GM12878 (cell line): Measurements from ENCODE around the gene CLIC6. TPM values are rescaled to one million over a fixed set of nuclear protein-coding genes. Genes with fewer than 3 reads are reported as not detected.

Experiments used
- BCL11A ChIP-seq: IDR thresholded peaks from 2 replicates; pipeline ENCODE4 v1.6.1; 2011; ENCODE audit warnings: low read depth, low read length
- CTCF ChIP-seq, 3 experiments: IDR thresholded peaks in 2 of 3; conservative IDR thresholded peaks in 1 of 3; 2 replicates each; pipeline ENCODE4 v1.5.1; 2011; ENCODE audit warnings: low read depth in 3 of 3, low read length in 3 of 3, mild to moderate bottlenecking in 3 of 3, control low read depth in 2 of 3, moderate library complexity in 2 of 3, inconsistent platforms in 1 of 3, mixed read lengths in 1 of 3; ENCODE audit not compliant: control insufficient read depth in 2 of 3, insufficient read depth in 1 of 3; ENCODE audit errors: extremely low read depth in 1 of 3
- EED ChIP-seq: sonication (generic); IDR thresholded peaks from 2 replicates; pipeline ENCODE4 v1.6.1; 2016; ENCODE audit warnings: antibody characterized with exemption, low read depth
- NBN ChIP-seq: fragments of 450-650 bp; IDR thresholded peaks from 2 replicates; pipeline ENCODE4 v1.6.1; 2016
- RELB ChIP-seq: fragments of 450-650 bp; IDR thresholded peaks from 2 replicates; pipeline ENCODE4 v1.6.1; 2017; ENCODE audit warnings: low read depth, mild to moderate bottlenecking, moderate library complexity
- SRF ChIP-seq, 2 experiments: IDR thresholded peaks; 2 replicates each; pipeline ENCODE4 v1.6.1; 2011; ENCODE audit warnings: low read depth in 2 of 2, low read length in 2 of 2, mild to moderate bottlenecking in 1 of 2, moderate library complexity in 1 of 2
- TBL1XR1 ChIP-seq: IDR thresholded peaks from 2 replicates; pipeline ENCODE4 v1.6.1; 2012; ENCODE audit warnings: low read depth, low read length, improper control_type of control experiment
- WRNIP1 ChIP-seq: IDR thresholded peaks from 2 replicates; pipeline ENCODE4 v1.6.1; 2011; ENCODE audit warnings: low read depth, low read length, improper control_type of control experiment, borderline replicate concordance
- ZBTB40 ChIP-seq: fragments of 450-650 bp; IDR thresholded peaks from 2 replicates; pipeline ENCODE4 v1.6.1; 2016; ENCODE audit warnings: mild to moderate bottlenecking, moderate library complexity, borderline replicate concordance
- ZNF207 ChIP-seq: fragments of 450-650 bp; IDR thresholded peaks from 2 replicates; pipeline ENCODE4 v1.6.1; 2014; ENCODE audit warnings: antibody characterized with exemption, mild to moderate bottlenecking, borderline replicate concordance
- ZNF687 ChIP-seq: fragments of 450-650 bp; IDR thresholded peaks from 2 replicates; pipeline ENCODE4 v1.6.1; 2017; ENCODE audit warnings: mild to moderate bottlenecking, moderate library complexity
- polyA plus RNA-seq, 11 experiments: library from polyadenylated mRNA; depleted of rRNA in 4 of 11; unstranded in 6 of 11; stranded (reverse) in 5 of 11; fragments of >200 nt; fragmentation: Nextera tagmentation in 4 of 11; fragmentation: Illumina TruSeq in 1 of 11; extraction: Ambion mirVana in 4 of 11; extraction: Trizol in 1 of 11; gene quantifications; 1 replicate in 1 of 11; 2 replicates in 10 of 11; pipeline versions ENCODE4 v1.2.1 to v1.2.3, GENCODE V29; 2011 to 2016; ENCODE audit warnings: inconsistent platforms in 2 of 11, missing spikeins in 2 of 11, low read depth in 1 of 11
- total RNA-seq, 4 experiments: library from RNA; depleted of rRNA in 3 of 4; stranded (reverse); fragments of >200 nt in 3 of 4; fragmentation: Illumina TruSeq in 1 of 4; extraction: Trizol in 1 of 4; gene quantifications; 2 replicates each; pipeline versions ENCODE4 v1.2.1 to v1.2.3, GENCODE V29; 2013 to 2021

CLIC6 gene
- total and polyA plus RNA-seq, 10 of the 15 experiments (the other 5 are each of a cell fraction or from before 2014, with no cell fraction given) = 5.7 to 34.1 (median 11.2) TPM

- TF ChIP-seq ZBTB40 (no peak), EED (no peak), SRF (IDR thresholded peaks at IDR 0.05; ENCODE audit: low read depth in 2 of 2, low read length in 2 of 2) (no peak), ZNF687 (no peak), RELB (no peak), TBL1XR1 (no peak), WRNIP1 (no peak), CTCF (IDR thresholded peaks at IDR 0.05 in 2 of 3, conservative IDR thresholded peaks at IDR 0.05 in 1 of 3; ENCODE audit: control insufficient read depth in 2 of 3, extremely low read depth in 1 of 3, insufficient read depth in 1 of 3, low read depth in 3 of 3, low read length in 3 of 3) (no peak), ZNF207 (no peak), NBN (no peak), BCL11A (no peak)
- TF ChIP-seq, all 136 proteins: peak for 0
Measured at GRCh38 chr21:34706337-34706736, 37.5 kb downstream of the CLIC6 start (continued).
